DLD1 (cell line): ENCODE results near the gene ARVCF.

Experiments
- in situ Hi-C: cut with HindIII; loops from 2 replicates; pipeline ENCODE4 v1.10.0; 2017; ENCODE audit warnings: low sequenced_read_pairs

The ARVCF gene

DNA sequence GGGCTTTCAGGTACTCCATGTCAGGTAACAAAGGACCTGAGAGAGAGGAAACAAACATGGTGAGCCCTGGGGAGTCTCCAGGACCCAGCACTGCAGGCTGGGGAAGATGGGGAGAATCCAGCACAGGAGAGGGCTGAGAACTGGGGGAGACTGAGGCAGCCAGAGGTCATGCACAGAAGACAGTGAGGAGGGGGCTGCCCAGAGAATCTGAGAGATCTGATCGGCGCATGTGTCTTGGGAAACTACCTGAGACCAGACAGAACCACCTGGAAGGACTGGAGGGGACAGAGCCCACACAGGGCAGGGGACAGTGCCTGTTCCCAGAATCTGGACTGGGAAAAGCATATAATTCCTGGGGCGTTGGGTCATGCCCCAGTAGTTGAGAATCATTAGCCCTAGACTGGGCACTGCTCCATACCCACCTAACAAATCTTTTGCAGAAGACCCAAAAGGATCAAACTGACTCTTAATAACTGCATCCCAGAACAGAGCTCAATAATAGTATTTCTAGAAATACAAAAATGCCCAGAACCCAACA, 95.0 kb downstream of the ARVCF start:
- in situ Hi-C loops, result no loop called here
